ENCODE measurements around the gene ATP2A3. TPM values are rescaled to one million over a fixed set of nuclear protein-coding genes. Genes with fewer than 3 reads are reported as not detected.

The ATP2A3 gene
- total RNA-seq, 1 experiment from 2014 or later: 13.3 TPM

GRCh38 chr17:4010754-4011153 lies 46.5 kb upstream of the ATP2A3 start:
- Histone ChIP-seq H4K5ac (ENCODE audit: insufficient read length, low read depth, low read length) (no peak overlapping the region), H4K20me1 (ENCODE audit: control insufficient read depth, insufficient read depth, insufficient read length) (no peaks in the 10 kb centered on the region), H3K27me3 (ENCODE audit: insufficient read depth, low read length) (no peaks in the 10 kb centered on the region), H3K4me1 (ENCODE audit: insufficient read depth, low read length) (no peaks in the 10 kb centered on the region), H2BK120ac (ENCODE audit: low read depth, low read length, poor library complexity, severe bottlenecking) (no peak overlapping the region), H4K8ac (replicated peaks; ENCODE audit: insufficient read length, low read depth, low read length) (no peak overlapping the region), H2BK15ac (ENCODE audit: low read depth, low read length) (no peak overlapping the region), H2AFZ (ENCODE audit: low read length) (no peak overlapping the region), H3K18ac (ENCODE audit: insufficient read length, low read depth, low read length) (no peak overlapping the region), H3K79me2 (ENCODE audit: insufficient read depth, low read length) (no peaks in the 10 kb centered on the region), H3K9me3 (ENCODE audit: control insufficient read depth, low read depth, low read length) (no peaks in the 10 kb centered on the region), H2BK20ac (ENCODE audit: low read depth, low read length, poor library complexity, severe bottlenecking) (no peak overlapping the region), H4K91ac (ENCODE audit: insufficient read length, low read depth, low read length) (no peak overlapping the region), H3K14ac (ENCODE audit: insufficient read depth, low read length) (no peak overlapping the region), H3K79me1 (ENCODE audit: insufficient read depth, low read depth, low read length, poor library complexity, severe bottlenecking) (no peaks in the 10 kb centered on the region), H2BK5ac (ENCODE audit: insufficient read length, low read length) (no peak overlapping the region), H3T11ph (ENCODE audit: low read length) (no peak overlapping the region), H3K4ac (ENCODE audit: low read depth, low read length) (no peak overlapping the region), H2BK12ac (ENCODE audit: insufficient read length, low read depth, low read length) (no peak overlapping the region), H3K4me2 (ENCODE audit: insufficient read depth, insufficient read length, low read length) (no peak overlapping the region), H3K56ac (ENCODE audit: insufficient read length, low read depth, low read length) (no peak overlapping the region), H3K9ac (ENCODE audit: extremely low read depth, insufficient read length, low read length) (no peak overlapping the region), H2AK5ac (ENCODE audit: insufficient read length, low read length) (no peak overlapping the region), H3K23ac (ENCODE audit: insufficient read length, low read depth, low read length) (no peak overlapping the region), H3K27ac (ENCODE audit: insufficient read length, low read depth, low read length) (no peak overlapping the region), H3K23me2 (ENCODE audit: insufficient read length, low read depth, low read length, poor library complexity, severe bottlenecking) (no peaks in the 10 kb centered on the region)
- Mint-ChIP-seq H3K27me3 (ENCODE audit: low read depth) (no peaks in the 10 kb centered on the region), H3K4me1 (peaks cover 2 to 10% of the 10 kb centered on the region in 2 experiments; a peak in 3 of 4 replicates), H3K36me3 (ENCODE audit: insufficient read depth in 1 of 3, low read depth in 3 of 3) (peaks cover 15 to 66% (median 48%) of the 10 kb centered on the region in 3 experiments; a peak in 6 of 7 replicates), H3K9me3 (no peaks in the 10 kb centered on the region), H3K27ac (no peak overlapping the region), H3K4me3 (no peak overlapping the region)
- no CpG with 5 or more reads among the region's 2 CpGs for WGBS (ENCODE audit: extremely low coverage, insufficient read length, low lambda C conversion rate)
- DNase-seq: no peak
- no peak for TF ChIP-seq CTCF (conservative IDR thresholded peaks at IDR 0.05)

Measured in H9 (cell line).